PC-9 (cell line): ENCODE measurements around the gene E4F1. TPM values are rescaled to one million over a fixed set of nuclear protein-coding genes. Genes with fewer than 3 reads are reported as not detected.

Experiments used
- BruUV-seq: library from RNA; stranded (reverse); fragments of 400-500 nt; replicated peaks from 2 replicates; lab custom pipeline; 2021; lab: Mats Ljungman, UMichigan
- CTCF ChIA-PET: fragments of 300-600 bp; sonication (Branson Sonifier 250); formaldehyde crosslinking; loops from one replicate; lab custom pipeline; 2022; ENCODE audit warnings: antibody characterized with exemption; lab: Charles Lee
- POLR2A ChIA-PET: fragments of 300-600 bp; sonication (Branson Sonifier 250); formaldehyde crosslinking; loops from one replicate; lab custom pipeline; 2022; ENCODE audit warnings: antibody characterized with exemption; ENCODE audit not compliant: unreplicated experiment; lab: Charles Lee
- DNase-seq, 2 experiments: peaks; one replicate each; pipeline versions ENCODE4 v3.0.0 to v3.0.0-alpha.2; 2015 to 2022; ENCODE audit warnings: mixed read lengths in 1 of 2
- H2AFZ ChIP-seq: fragments of 200-600 bp; sonication (generic); 2 replicates; pipeline ENCODE4 v1.8.1; 2017; ENCODE audit warnings: antibody characterized with exemption
- H3F3A ChIP-seq: fragments of 200-600 bp; sonication (generic); 2 replicates; pipeline ENCODE4 v1.8.1; 2017; ENCODE audit warnings: antibody characterized with exemption, mild to moderate bottlenecking, low read depth; ENCODE audit not compliant: insufficient read depth
- H3K27ac ChIP-seq: fragments of 200-600 bp; sonication (generic); 2 replicates; pipeline ENCODE4 v1.6.1; 2016; ENCODE audit warnings: mixed run types
- H3K27me3 ChIP-seq: fragments of 200-600 bp; sonication (generic); 2 replicates; pipeline ENCODE4 v1.6.1; 2016; ENCODE audit warnings: low read depth, mixed run types; ENCODE audit not compliant: insufficient read depth
- H3K36me3 ChIP-seq: fragments of 200-600 bp; sonication (generic); 2 replicates; pipeline ENCODE4 v1.6.1; 2016; ENCODE audit warnings: low read depth, mixed run types
- H3K4me1 ChIP-seq: fragments of 200-600 bp; sonication (generic); replicated peaks from 2 replicates; pipeline ENCODE4 v1.6.1; 2016; ENCODE audit warnings: mixed run types; ENCODE audit not compliant: insufficient read depth
- H3K4me2 ChIP-seq: fragments of 200-600 bp; sonication (generic); 2 replicates; pipeline ENCODE4 v1.6.1; 2017; ENCODE audit warnings: mixed run types
- H3K4me3 ChIP-seq: fragments of 200-600 bp; sonication (generic); 2 replicates; pipeline ENCODE4 v1.6.1; 2016; ENCODE audit warnings: mixed run types
- H3K79me2 ChIP-seq: fragments of 200-600 bp; sonication (generic); 2 replicates; pipeline ENCODE4 v1.6.1; 2017; ENCODE audit warnings: low read depth, mixed run types
- H3K9me2 ChIP-seq: fragments of 200-600 bp; sonication (generic); 2 replicates; pipeline ENCODE4 v1.8.1; 2017; ENCODE audit warnings: mild to moderate bottlenecking; ENCODE audit not compliant: insufficient read depth
- H3K9me3 ChIP-seq: fragments of 200-600 bp; sonication (generic); 2 replicates; pipeline ENCODE4 v1.8.1; 2016; ENCODE audit warnings: low read depth; ENCODE audit not compliant: insufficient read depth
- H4K20me1 ChIP-seq: fragments of 200-600 bp; sonication (generic); 2 replicates; pipeline ENCODE4 v1.8.1; 2017; ENCODE audit not compliant: insufficient read depth
- EZH2 ChIP-seq: fragments of 200-600 bp; sonication (generic); IDR thresholded peaks from 2 replicates; pipeline ENCODE4 v1.8.0; 2017; ENCODE audit warnings: antibody characterized with exemption, low read depth
- intact Hi-C: fragments of 100-400 bp; cut with micrococcal nuclease; formaldehyde crosslinking; loops from one replicate; pipeline ENCODE4 v1.10.0; 2022; ENCODE audit not compliant: unreplicated experiment
- total RNA-seq: library from RNA; stranded (reverse); gene quantifications from 2 replicates; pipeline ENCODE4 v1.2.3, GENCODE V29; 2021
- TF ChIP-seq, protein P1 (sequence below): fragments of 200-600 bp; sonication (generic); conservative IDR thresholded peaks from 2 replicates; pipeline ENCODE4 v1.6.1; 2017; ENCODE audit warnings: mixed run types, antibody characterized with exemption, mild to moderate bottlenecking, moderate library complexity

E4F1 gene
- total RNA-seq, 1 experiment from 2014 or later: 38.8 TPM

DNA sequence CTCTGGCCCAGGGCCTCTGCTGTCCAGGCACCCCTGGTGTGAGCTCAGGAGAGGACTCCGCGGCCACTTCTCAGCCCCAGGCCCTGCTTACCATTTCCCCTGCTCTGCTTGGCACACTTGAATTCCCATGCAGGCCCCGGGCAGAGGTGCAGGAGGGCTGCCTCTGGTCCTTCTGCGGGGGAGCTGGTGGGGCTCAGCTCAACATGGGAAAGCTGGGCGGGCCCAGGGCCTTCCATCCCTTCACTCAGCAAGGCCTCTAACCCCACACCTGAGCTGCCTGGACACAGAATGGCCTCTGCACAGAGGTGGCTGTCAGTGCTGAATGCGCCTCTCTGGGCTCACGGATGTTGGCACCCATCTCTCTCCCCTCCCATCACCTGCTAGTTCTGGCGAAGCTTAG lies 57.1 kb downstream of the E4F1 start:
- ChIA-PET CTCF (no interaction called here), POLR2A (interaction anchor here (0.6 kb wide), 1 partner anchor 17 kb away, joined by 5 read pairs; no protein-coding TSS in a partner anchor)
- no peak for DNase-seq
- Histone ChIP-seq H2AFZ (no peak overlapping the region), H3K36me3 (no peaks in the 10 kb centered on the region), H3K27me3 (peaks cover 74% of the 10 kb centered on the region), H3K4me2 (no peak overlapping the region), H3K4me1 (no peaks in the 10 kb centered on the region), H3K27ac (no peak overlapping the region), H3K9me2 (no peaks in the 10 kb centered on the region), H3F3A (no peaks in the 10 kb centered on the region), H3K79me2 (no peaks in the 10 kb centered on the region), H4K20me1 (no peaks in the 10 kb centered on the region), H3K4me3 (no peak overlapping the region), H3K9me3 (no peaks in the 10 kb centered on the region)
- intact Hi-C loops: no loop called here
- BruUV-seq: no TSS peak
- TF ChIP-seq EZH2: no peak
- TF ChIP-seq, protein P1, sequence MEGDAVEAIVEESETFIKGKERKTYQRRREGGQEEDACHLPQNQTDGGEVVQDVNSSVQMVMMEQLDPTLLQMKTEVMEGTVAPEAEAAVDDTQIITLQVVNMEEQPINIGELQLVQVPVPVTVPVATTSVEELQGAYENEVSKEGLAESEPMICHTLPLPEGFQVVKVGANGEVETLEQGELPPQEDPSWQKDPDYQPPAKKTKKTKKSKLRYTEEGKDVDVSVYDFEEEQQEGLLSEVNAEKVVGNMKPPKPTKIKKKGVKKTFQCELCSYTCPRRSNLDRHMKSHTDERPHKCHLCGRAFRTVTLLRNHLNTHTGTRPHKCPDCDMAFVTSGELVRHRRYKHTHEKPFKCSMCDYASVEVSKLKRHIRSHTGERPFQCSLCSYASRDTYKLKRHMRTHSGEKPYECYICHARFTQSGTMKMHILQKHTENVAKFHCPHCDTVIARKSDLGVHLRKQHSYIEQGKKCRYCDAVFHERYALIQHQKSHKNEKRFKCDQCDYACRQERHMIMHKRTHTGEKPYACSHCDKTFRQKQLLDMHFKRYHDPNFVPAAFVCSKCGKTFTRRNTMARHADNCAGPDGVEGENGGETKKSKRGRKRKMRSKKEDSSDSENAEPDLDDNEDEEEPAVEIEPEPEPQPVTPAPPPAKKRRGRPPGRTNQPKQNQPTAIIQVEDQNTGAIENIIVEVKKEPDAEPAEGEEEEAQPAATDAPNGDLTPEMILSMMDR: no peak

DNA sequence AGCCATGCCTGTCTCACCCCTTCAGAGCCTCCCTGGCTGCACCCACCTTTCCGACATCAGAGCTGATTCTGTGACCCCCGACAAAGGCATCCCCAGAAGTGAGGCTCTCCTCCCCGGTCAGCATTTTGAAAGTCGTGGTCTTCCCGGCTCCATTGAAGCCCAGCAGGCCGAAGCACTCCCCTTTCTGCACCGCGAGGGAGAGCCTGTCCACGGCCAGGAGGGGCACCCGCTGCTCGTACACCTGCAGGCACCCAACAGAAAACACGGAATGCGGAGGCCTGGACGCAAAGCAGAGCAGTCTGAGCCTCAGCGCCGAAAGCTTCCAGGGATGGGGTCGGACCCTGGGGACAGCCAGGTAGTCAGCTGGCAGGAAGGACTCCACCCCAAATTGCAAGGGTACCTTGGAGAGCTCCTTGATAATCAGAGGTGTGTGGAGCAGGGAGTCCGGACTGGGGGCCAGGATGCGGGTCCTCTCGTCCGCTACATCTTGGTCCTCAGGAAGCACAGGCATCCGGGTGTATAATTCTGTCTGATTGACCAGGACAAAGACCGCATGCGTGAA lies 57.7 kb downstream of the E4F1 start:
- BruUV-seq: no TSS peak
- TF ChIP-seq EZH2: no peak
- TF ChIP-seq, protein P1: no peak
- no peaks in the 10 kb centered on the region for H3K9me2 ChIP-seq
- no peaks in the 10 kb centered on the region for H4K20me1 ChIP-seq
- H3K36me3 ChIP-seq: no peaks in the 10 kb centered on the region
- no peak overlapping the region for H3K4me2 ChIP-seq
- POLR2A ChIA-PET: interaction anchor here (0.6 kb wide), 1 partner anchor 16 kb away, joined by 5 read pairs; no protein-coding TSS in a partner anchor
- no peak for DNase-seq
- no peak overlapping the region for H3K27ac ChIP-seq
- no peak overlapping the region for H3K4me3 ChIP-seq
- no peaks in the 10 kb centered on the region for H3F3A ChIP-seq
- CTCF ChIA-PET: no interaction called here
- H3K9me3 ChIP-seq: no peaks in the 10 kb centered on the region
- H3K4me1 ChIP-seq: no peaks in the 10 kb centered on the region
- no peak overlapping the region for H2AFZ ChIP-seq
- H3K79me2 ChIP-seq: no peaks in the 10 kb centered on the region
- H3K27me3 ChIP-seq: peaks cover 80% of the 10 kb centered on the region
- intact Hi-C loops: no loop called here

DNA sequence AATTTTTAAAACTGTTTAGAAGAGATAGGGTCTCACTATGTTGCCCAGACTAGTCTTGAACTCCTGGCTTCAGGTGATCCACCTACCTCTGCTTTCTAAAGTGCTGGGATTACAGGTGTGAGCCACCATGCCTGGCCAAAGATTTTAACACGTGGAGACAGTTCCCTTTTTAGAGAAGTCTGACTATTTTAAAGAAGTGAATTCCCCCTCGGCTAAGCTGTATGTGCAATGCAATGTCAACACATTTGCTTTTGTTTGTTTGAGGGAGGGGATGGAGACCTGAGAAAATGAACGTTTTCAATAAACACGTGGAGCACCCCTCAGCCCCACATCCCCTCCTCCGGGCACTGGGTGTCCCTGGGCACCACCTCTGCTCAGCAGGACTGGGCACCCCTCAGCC lies 58.9 kb downstream of the E4F1 start:
- H3K27me3 ChIP-seq: peaks cover 91% of the 10 kb centered on the region

More for the DNA sequence above, 58.9 kb downstream of the E4F1 start:
- no peaks in the 10 kb centered on the region for H3K36me3 ChIP-seq
- no peaks in the 10 kb centered on the region for H3K79me2 ChIP-seq
- H3K4me2 ChIP-seq: no peak overlapping the region
- no peaks in the 10 kb centered on the region for H3F3A ChIP-seq
- ChIA-PET CTCF (no interaction called here), POLR2A (no interaction called here)
- H3K9me3 ChIP-seq: no peaks in the 10 kb centered on the region
- intact Hi-C loops: no loop called here
- TF ChIP-seq, protein P1: no peak
- TF ChIP-seq EZH2: no peak
- no peaks in the 10 kb centered on the region for H3K4me1 ChIP-seq
- no peak overlapping the region for H3K27ac ChIP-seq
- H4K20me1 ChIP-seq: no peaks in the 10 kb centered on the region
- no peak overlapping the region for H2AFZ ChIP-seq
- H3K4me3 ChIP-seq: no peak overlapping the region
- no peak for DNase-seq
- H3K9me2 ChIP-seq: no peaks in the 10 kb centered on the region
- no TSS peak for BruUV-seq
